Activated T-cell treated with anti-CD3 and anti-CD28 coated beads for 1 hour (primary cell): ENCODE measurements around the gene CCDC167.
"Not testable (repeated sequence)": the region's sequence is repeated elsewhere in the genome, so short reads cannot be mapped to it uniquely, and the experiment has no call there.

Experiments used
- DNase-seq: peaks from one replicate; pipeline ENCODE4 v3.0.0-alpha.2; 2020; ENCODE audit warnings: low read depth

CCDC167 gene

DNA sequence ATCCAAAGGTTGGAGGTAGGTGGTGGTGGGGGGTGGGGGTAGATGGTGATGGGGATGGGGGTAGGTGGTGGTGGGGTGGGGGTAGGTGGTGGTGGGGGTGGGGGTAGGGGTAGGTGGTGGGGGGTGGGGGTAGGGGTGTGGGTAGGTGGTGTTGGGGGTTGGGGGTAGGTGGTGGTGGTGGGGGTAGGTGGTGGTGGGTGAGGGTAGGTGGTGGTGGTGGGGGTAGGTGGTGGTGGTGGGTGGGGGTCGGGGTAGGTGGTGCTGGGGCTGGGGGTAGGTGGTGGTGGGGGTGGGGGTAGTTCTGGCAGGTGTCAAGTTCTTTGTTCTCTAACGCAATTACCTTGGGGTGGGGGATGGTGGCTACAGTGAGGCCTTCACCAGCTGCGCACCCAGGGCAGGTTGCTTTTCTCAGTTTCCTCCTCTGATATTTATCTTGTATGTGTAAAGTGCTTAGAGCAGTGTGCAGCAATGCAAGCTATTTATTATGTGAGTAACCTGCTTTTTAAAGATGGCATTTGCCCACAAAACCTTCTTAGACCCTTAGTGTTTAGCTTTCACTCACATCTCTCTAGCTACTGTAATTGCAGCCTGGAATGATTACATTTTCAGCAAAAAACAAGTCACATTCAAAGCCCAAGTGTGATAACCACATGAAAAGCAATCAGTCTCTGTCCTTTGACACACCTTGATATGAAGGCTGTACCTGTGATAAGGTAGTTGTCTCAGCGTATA, 8.2 kb upstream of the CCDC167 start:
- DNase-seq = no peak

DNA sequence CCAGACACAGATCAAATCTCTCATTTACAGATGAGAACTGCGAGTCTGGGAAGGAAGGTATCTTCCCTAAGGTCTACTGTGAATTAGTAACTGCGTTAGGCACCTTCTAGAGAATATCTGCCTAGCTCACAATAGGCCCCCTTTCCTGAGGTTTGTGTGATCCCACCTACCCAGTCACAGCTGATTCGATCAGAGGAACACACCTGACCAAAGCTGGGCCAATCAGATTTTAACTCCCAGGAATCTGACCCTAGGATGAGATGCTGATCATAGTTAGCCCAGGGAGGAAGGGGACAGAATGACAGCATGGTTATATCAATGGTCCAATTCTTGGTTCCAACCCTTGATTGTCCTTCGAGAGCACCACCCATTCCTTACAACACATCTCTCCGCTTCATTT, 7.4 kb upstream of the CCDC167 start:
- no peak for DNase-seq

DNA sequence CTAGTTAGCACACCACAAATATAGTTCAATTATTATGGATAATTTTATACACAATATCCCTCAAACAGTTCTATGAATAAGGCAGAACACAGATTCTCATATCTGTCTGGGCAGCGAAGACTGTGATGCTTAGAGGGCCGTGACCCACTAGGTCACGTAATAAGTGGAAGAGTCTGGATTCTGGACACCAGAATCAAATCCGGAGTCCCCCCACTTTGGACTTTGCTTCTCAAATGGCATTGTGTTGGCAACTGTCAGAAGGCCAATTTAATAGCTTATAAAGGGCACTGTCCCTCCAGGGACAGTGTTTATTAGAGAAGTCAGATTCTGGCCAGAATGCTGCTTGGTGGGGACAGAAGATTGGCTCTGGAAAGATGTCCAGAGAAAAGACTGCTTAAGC, 6.8 kb upstream of the CCDC167 start:
- DNase-seq = no peak

DNA sequence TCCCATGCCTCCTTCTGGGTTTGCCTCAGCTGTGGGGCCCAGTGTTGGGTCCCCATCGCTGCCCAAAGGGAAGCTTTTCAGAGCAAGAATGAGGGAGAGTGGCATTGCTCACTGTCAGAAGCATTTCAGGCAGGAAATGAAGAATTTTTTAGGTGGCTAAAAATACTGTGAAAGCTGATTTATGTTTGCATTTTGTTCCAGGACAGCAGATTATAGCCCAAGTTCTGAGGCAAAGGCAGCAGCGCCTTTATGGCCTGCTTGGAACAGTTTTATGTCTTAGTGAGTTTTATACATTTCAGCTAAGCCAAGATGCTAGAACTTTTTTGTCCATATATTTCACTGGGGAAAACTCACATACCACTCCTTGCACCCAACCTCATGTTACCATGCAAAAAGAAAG, 4.3 kb upstream of the CCDC167 start:
- DNase-seq = no peak

DNA sequence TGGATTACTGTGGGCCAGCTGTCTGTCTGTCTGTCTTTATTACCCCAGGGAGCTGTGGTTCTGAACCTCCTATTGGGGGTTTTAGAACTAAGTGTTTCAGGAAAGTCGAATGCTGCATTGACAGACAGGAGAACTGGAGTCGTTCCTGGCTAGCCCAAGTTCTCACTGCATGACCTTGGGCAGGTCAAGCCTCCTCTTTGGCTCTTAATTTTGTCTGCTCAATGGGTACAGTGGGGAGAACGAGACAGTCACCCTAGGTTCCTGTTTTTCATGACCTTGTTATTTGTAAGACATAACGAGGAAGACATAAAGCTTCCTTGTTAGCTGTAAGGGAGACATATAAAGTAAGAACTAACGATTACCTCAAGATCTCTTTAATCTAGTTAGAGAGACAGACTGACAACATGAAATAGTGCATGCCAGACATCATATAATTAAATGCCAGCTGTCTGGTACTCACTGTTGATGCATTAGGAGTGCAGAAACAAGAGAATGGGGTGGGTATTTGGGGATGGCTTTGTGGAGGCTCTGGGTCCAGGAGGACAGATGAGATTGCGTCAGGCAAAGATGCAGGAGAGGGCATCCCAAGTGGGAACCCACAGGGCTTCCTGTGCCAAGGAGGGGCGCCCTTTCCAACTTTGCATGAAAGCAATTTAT, 3.7 kb upstream of the CCDC167 start:
- no peak for DNase-seq

DNA sequence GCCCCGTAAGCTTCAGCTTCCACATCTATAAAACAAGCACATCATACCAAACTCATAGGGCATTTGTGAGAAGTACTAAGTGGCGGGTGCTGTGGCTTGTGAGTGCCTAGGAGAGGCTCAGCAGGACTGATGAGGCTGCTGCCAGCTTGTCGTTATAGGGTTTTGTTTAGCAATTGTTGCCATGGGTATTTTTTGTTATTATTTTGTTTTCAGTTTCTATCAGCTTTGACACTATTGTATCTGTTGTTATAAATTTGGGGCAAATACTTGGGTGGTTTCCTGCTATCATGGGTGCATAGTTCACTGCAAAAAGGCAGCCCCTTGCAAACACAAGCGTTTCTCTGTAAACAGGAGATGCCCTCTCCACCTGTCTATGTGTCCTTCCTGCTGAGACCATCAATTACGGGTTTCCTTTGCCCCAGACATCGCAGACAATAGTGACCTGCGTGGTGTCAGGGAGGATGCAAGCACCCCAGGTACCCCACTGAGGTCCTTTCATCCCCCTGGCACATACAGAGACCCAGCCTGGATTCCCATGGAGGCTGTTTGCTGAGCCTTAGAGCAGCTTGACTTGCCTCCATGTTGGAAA, 3.1 kb upstream of the CCDC167 start:
- no peak for DNase-seq

DNA sequence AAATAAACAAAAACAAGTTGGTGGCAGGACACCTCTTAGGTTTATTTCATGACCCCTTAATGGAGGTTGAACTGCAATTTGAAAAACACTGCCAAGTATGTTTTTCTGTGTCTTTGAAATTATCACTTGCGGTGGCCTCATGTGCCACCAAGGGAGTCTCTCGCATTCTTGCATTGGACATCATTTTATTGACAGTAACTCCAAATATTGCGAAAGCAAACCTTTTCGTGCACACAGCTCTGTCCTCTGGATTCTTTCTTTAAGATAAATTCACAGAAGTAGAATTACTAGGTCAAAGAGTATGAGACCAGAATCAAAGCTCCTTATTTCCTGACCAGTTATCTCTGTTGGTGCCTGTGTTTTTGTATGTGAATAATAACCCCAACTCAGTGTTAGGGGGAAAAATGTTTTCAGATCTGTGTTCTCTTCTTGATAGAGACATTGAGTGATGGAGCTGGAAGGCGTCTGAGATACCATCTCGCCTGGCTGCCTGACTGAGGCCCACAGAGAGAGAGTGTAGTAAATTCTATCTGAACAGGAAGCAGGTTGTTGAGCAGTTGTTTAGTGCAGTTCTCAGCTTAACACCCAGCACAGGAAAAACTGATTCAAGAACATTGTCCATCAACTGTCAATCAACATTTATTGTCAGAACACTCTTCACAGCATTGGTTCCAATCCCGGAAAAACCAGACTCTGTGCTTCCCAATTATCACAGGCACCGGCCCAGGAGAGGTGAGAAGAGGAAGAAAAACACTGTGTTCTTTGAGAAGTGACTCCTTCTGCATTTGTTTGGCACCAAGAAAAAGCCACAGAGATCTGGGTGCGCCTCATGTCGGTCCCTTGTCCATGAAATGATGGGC, 2.2 kb upstream of the CCDC167 start:
- no peak for DNase-seq

DNA sequence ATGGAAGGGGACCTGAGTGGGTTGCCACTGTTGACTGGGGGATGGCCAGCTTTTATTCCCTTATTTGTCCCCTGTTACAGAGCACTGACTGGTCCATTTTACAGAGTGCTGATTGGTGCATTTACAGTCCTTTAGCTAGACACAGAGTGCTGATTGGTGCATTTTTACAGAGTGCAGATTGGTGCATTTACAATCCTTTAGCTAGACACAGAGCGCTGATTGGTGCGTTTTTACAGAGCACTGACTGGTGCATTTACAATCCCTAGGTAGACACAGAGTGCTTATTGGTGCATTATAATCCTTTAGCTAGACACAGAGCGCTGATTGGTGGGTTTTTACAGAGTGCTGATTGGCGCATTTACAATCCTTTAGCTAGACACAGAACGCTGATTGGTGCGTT, 1.2 kb upstream of the CCDC167 start:
- DNase-seq = not testable (repeated sequence)

DNA sequence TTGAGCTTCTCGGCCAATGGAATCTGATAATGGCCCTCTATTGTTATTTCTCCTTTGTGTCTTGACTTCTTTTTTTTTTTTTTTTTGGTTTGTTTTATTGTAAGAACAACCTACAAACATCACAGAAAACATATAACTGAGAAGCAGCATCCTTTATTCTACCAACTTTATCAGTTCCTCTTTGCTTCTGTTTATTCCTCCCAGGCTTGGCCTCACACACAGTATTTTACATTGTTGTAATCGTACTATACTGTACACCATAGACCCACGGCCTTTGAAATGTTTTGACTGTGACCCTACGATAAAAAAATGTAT, 558 bp upstream of the CCDC167 start:
- no peak for DNase-seq

DNA sequence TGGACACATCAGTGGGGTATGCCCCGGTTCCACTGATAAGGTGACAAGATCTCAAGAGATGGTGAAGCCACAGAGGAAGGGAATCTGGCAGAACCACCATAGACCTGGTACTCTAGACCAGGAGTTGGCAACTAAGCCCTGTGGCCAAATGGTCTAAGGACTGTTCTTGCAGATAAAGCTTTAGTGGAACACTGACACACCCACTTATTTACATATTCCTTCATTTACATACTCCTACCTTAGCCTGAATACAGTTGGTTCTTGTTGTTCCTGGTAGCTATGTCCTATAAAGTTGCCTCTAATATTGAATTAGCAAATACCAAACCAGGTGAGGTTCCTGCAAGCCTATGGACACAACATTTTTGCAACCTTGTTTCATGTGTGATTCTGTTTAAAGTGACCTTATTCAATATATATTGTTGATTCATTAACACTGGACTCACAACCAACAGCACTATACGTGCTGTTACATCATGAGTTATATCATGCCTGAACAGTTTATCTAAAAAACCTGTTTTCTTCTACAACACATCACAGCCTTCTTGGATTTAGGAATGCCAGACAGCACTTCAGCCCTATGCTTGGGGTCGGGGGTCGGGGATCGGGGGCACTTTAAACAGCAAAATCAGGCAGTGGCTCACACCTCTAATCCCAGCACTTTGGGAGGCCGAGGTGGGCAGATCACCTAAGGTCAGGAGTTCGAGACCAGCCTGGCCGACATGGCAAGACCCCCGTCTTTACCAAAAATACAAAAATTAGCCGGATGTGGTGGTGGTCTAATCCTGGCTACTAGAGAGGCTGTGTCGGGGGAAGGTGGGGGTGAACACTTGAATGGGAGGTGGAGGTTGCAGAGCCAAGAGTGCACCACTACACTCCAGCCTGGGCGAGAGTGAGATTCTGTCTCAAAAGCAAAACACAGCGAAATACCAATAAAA, 2.5 kb downstream of the CCDC167 start:
- no peak for DNase-seq

DNA sequence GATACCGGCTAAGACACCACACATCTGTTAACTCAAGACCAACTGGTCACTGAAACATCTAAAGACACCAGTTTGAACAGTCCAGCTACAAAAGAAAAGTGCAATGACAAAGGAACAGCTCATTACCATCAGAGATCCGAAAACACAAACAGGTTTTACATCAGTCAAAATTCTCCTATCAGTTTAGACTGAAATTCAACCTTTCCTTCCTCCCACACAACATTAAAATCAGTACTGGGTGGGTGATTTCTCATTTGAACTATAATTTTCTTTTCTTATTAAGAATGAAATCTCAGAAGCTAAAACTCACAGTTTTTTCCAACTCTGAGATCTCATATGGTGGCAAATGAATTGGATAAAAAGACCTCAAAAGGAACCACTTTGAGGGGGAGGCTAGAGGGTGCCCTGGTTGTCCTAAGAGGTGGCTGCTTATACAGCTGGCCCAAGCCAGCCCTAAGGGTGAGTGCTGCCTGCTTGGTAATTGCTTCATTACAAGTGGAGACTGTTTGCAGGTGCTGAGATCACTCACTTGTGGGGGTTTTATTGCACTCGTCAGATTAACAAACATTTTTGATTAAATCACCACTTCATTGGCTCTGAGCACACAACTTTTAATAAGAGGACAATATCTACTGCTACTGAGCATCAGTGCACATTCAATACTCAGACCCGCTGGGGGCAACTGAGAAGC, 4.3 kb downstream of the CCDC167 start:
- DNase-seq = no peak

DNA sequence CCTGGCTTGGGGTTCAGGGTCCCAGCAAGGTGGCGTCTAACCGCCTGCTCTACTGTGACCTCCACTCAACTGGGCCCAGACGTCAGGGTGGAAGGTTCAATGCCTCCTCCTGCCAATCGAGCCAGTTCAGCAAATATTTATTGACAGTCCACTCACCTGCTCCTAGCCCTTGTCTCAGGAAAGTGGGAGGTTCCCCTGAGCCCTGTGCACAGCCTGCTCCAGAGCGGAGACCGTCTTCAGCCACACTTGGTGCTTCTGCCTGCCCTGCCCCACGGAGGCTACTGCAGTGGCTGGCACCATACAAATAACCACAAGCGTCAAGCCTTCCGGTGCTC, 6.1 kb downstream of the CCDC167 start:
- no peak for DNase-seq

DNA sequence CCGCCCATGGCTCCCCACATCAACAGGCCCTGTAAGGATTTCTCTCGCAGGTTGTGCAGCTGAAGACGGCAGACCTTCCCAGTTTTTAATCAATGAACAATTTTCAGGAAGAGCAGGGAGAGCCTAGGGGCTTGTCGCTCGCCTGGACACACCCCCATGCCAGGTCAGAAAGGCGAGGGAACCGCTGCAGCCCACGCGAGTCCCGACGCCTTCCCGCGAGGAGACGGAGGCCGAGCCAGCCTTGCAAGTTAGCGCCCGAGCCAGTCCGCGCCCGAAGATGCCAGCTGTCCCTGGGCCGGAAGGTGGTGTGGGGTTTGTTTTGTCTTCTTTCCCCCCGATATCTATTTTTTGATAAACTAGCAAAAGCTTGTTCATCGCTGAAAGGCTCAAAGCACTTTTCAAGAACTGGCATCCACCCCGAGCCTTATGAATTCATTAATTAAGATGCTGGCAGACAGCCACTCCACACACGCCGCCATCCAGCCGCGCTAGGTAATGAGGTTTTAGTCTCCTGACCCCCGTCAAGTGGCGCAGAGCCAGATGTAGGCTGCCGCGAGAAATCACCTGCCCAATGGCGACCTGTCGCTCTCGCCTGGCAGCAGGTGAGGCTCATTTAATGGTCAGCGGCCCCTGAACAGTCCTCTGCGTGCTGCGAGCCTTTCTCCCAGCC, 6.6 kb downstream of the CCDC167 start:
- DNase-seq = no peak

DNA sequence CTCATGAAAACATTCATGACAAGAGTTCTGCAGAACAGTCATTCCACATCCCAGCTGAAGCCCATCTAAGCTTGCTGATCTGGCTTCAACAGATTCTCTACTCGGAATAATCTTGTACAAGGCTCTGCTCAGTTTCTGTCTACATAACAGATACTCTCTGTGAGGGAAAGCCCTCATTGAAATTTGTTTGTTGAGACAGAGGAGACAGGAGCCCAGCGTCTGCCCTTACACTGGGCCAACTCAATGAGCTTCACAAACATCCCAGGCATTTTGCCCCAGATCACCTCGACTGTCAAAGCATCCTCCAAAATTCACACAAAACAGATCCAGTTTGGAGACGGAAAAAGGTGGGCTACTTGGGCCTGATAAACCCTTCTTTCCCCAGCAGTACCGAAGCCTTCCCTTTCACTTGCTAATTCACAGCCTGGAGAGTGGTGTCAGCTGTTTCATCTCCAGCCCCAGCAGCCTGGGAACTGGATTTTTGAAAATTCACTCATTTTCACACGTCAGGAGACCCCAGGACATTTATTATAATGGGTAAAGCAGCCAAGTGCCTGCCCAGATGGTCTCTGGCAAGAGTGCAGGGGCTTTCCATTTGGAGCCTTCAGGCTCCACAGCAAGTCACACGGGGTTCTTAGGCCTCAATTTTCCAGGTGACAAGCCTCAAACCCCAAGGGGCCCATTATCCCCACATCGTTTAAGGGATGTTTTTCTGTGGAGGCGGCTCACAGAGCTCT, 7.3 kb downstream of the CCDC167 start:
- DNase-seq = no peak

DNA sequence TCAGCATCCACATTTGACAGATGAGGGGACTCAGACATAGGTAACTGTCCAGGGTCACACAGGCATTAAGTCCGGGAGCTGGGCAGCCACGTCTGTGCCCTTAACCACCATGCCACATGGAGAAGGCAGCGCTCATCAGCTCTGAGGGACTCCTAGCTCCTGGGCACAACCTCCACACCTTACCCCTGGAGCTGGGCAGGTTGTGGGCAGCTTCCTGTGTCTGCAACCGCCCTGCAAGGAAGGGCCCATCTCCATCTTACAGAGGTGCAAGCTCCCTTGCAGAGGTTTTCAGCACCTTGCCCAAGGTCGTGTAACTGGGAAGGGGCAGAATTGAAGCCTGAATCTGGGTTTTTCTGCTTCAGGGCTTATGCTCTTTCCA, 7.9 kb downstream of the CCDC167 start:
- no peak for DNase-seq

DNA sequence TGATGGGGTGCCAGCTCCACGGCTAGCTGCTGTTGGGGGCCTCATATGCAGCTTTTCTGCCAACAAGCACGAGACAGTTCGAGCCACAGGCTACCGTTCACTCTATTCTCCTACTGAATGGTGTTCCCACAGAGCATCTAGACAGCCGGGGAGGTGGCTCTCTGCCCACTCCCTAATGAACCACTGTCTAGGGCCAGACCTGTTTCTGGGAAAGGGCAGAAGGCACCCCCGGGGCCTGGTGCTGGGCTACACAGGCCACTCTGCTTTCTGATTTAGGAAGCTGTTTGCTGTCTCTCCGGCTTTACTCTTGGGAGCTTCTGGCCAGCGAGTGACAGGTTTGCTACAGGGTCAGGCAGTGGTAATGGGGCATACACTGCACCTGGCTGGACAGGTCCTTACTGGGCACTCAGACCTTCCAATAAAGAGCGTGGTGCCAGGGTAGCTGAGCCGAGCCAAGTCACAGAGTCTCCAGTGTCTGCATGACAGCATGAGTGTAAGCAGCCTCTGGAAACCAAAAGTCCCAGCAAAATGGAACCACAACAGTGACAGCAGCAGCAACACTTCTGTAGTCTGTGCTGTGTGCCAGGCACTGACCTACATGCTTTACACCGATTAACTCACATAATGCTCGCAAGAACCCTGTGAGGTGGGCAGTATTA, 8.4 kb downstream of the CCDC167 start:
- DNase-seq = no peak

DNA sequence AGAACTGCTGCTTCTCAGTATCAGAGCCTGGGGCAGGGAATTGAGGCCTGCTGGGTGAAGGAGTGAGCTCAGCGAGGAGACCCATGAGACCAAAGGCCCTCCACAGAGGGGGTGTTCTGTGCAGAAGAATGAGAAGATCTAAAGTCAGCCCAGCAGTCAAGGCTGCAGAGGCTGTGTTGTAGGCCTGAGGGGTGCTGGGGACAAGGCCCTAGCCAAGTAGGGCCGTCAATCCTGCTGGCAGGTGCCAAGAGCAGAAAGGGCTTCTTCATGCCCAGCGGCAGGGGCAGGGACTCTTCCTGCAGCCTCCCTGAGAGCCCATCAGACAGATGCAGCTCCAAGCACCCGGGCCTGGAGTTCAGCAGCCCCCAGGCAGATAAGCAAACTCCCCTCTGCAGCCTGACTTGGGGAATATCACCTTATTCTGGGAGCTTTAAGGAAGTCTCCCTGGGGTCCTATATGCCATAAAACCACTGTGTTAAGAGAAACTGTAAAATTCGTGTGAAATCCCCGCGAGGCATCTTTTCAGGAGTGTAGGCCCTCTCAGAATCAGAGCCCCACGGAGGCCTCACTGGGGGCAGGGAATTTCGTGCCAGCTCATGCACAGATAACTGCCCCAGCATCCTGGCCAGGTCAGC, 9.0 kb downstream of the CCDC167 start:
- no peak for DNase-seq

DNA sequence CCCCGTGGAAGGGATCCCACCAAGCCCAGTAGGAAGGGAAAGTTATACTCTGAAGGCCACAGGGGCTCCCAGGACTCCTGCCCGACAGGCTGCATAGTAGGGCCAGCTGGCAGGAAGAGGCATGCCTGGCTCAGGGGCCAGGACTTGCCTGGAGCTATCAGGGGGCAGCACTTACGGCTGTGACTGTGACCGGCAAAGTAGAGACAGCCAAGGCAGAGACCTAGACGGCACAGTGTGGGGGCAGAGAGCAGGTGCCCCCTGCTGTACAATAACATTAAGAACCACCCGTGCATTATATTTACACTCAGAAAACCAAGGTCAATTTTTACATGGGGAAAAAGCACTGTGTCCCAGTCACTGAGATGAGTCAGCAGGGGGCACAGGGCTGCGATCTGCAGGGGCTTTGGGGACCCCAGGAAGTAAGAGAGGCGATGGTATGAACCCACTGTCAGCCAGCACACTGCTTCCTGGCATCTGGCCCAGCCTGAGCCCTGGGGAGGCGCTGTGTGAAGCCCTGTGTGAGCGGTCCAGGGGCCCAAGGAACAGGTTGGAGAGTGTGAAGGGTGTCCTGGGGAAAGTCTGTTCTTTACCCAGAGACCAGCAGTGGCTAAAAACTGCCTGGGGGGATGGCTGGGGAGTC, 9.9 kb downstream of the CCDC167 start:
- no peak for DNase-seq
